Measurements from ENCODE around the gene GNG13. TPM values are rescaled to one million over a fixed set of nuclear protein-coding genes. Genes with fewer than 3 reads are reported as not detected.

Gene GNG13
- polyA plus RNA-seq, 2 of the 4 experiments (the other 2 are of a cell fraction), result 0.09 TPM; not detected in 1

- no peak for ATAC-seq
- Histone ChIP-seq H3K4me3 (no peak overlapping the region), H3K27ac (no peak overlapping the region), H3K9me3 (no peaks in the 10 kb centered on the region), H3K4me1 (peaks cover 32% of the 10 kb centered on the region), H3K4me2 (no peak overlapping the region)
- 92% methylated on average over 19 of the region's 19 CpGs for WGBS (ENCODE audit: missing lambda C conversion rate)
- TF ChIP-seq TP53 (CRISPR knock-in tag; IDR thresholded peaks at IDR 0.05) (no peak), SMC3 (IDR thresholded peaks at IDR 0.05) (no peak), ZNF302 (CRISPR knock-in tag; IDR thresholded peaks at IDR 0.05) (no peak), CHD2 (IDR thresholded peaks at IDR 0.05; ENCODE audit: low read length, partially characterized antibody) (no peak), E2F6 (IDR thresholded peaks at IDR 0.05; ENCODE audit: borderline replicate concordance, low read depth) (no peak), ZFP36 (IDR thresholded peaks at IDR 0.05; ENCODE audit: borderline replicate concordance, partially characterized antibody) (no peak), ESRRA (IDR thresholded peaks at IDR 0.05; ENCODE audit: borderline replicate concordance, low read length) (no peak), KDM5A (IDR thresholded peaks at IDR 0.05) (no peak), JUNB (IDR thresholded peaks at IDR 0.05) (no peak), CBX2 (IDR thresholded peaks at IDR 0.05; ENCODE audit: borderline replicate concordance, low read depth) (no peak), BHLHE40 (IDR thresholded peaks at IDR 0.05; ENCODE audit: low read depth, low read length) (no peak), RFX5 (IDR thresholded peaks at IDR 0.05) (no peak), RCOR1 (IDR thresholded peaks at IDR 0.05; ENCODE audit: low read depth, low read length) (no peak), NPAS2 (CRISPR knock-in tag; IDR thresholded peaks at IDR 0.05; ENCODE audit: borderline replicate concordance) (no peak), ZC3H11A (IDR thresholded peaks at IDR 0.05) (no peak), CTCF (IDR thresholded peaks at IDR 0.05) (no peak), HDAC2 (IDR thresholded peaks at IDR 0.05) (no peak), NFE2L2 (conservative IDR thresholded peaks at IDR 0.05; ENCODE audit: low read length) (no peak), EP300 (IDR thresholded peaks at IDR 0.05) (no peak)
- TF ChIP-seq, protein P1, sequence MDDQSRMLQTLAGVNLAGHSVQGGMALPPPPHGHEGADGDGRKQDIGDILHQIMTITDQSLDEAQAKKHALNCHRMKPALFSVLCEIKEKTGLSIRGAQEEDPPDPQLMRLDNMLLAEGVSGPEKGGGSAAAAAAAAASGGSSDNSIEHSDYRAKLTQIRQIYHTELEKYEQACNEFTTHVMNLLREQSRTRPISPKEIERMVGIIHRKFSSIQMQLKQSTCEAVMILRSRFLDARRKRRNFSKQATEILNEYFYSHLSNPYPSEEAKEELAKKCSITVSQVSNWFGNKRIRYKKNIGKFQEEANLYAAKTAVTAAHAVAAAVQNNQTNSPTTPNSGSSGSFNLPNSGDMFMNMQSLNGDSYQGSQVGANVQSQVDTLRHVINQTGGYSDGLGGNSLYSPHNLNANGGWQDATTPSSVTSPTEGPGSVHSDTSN (IDR thresholded peaks at IDR 0.05), result no peak
- ChIA-PET CTCF (interaction anchor here (0.6 to 1.7 kb wide), 4 partner anchors 10 to 80 kb away, joined by 3 to 7 read pairs (median 4); partner anchors contain the start of genes CHTF18 and RPUSD1), POLR2A (no interaction called here)
- DNase-seq (ENCODE audit: low read depth in 1 of 2, low spot score in 1 of 2), result no peak
- FAIRE-seq, result no peak
Measured at GRCh38 chr16:798666-799065, 1.9 kb downstream of the GNG13 start.

GRCh38 chr16:797686-798085 is 2.8 kb downstream of the GNG13 start:
- CTCF ChIA-PET, result interaction anchor here (3.4 kb wide), 1 partner anchor 12 kb away, joined by 27 read pairs; no protein-coding TSS in a partner anchor

More at GRCh38 chr16:797686-798085, 2.8 kb downstream of the GNG13 start:
- Histone ChIP-seq H3K4me2 (no peak overlapping the region), H3K4me1 (peaks cover 32% of the 10 kb centered on the region), H3K4me3 (no peak overlapping the region), H3K27ac (no peak overlapping the region), H3K9me3 (no peaks in the 10 kb centered on the region)
- POLR2A ChIA-PET, result no interaction called here
- WGBS (ENCODE audit: missing lambda C conversion rate), result 98% methylated on average over 10 of the region's 22 CpGs
- ATAC-seq, result no peak
- TF ChIP-seq FOSB (CRISPR knock-in tag; IDR thresholded peaks at IDR 0.05) (no peak), RARB (CRISPR knock-in tag; IDR thresholded peaks at IDR 0.05) (no peak), RCOR1 (IDR thresholded peaks at IDR 0.05; ENCODE audit: low read depth, low read length) (no peak), SMC3 (IDR thresholded peaks at IDR 0.05) (no peak), CBX8 (IDR thresholded peaks at IDR 0.05) (no peak), FOSL2 (IDR thresholded peaks at IDR 0.05) (no peak), FOSL2 (CRISPR knock-in tag; IDR thresholded peaks at IDR 0.05) (no peak), FOXS1 (CRISPR knock-in tag; IDR thresholded peaks at IDR 0.05) (no peak), CHD2 (IDR thresholded peaks at IDR 0.05; ENCODE audit: low read length, partially characterized antibody) (no peak), HDAC2 (IDR thresholded peaks at IDR 0.05) (no peak), MAFK (IDR thresholded peaks at IDR 0.05; ENCODE audit: partially characterized antibody) (no peak), TP53 (CRISPR knock-in tag; IDR thresholded peaks at IDR 0.05) (no peak), SREBF2 (IDR thresholded peaks at IDR 0.05) (no peak), ATOH8 (CRISPR knock-in tag; IDR thresholded peaks at IDR 0.05; ENCODE audit: low read depth) (no peak), CBX2 (IDR thresholded peaks at IDR 0.05; ENCODE audit: borderline replicate concordance, low read depth) (no peak)
- TF ChIP-seq, protein P2, sequence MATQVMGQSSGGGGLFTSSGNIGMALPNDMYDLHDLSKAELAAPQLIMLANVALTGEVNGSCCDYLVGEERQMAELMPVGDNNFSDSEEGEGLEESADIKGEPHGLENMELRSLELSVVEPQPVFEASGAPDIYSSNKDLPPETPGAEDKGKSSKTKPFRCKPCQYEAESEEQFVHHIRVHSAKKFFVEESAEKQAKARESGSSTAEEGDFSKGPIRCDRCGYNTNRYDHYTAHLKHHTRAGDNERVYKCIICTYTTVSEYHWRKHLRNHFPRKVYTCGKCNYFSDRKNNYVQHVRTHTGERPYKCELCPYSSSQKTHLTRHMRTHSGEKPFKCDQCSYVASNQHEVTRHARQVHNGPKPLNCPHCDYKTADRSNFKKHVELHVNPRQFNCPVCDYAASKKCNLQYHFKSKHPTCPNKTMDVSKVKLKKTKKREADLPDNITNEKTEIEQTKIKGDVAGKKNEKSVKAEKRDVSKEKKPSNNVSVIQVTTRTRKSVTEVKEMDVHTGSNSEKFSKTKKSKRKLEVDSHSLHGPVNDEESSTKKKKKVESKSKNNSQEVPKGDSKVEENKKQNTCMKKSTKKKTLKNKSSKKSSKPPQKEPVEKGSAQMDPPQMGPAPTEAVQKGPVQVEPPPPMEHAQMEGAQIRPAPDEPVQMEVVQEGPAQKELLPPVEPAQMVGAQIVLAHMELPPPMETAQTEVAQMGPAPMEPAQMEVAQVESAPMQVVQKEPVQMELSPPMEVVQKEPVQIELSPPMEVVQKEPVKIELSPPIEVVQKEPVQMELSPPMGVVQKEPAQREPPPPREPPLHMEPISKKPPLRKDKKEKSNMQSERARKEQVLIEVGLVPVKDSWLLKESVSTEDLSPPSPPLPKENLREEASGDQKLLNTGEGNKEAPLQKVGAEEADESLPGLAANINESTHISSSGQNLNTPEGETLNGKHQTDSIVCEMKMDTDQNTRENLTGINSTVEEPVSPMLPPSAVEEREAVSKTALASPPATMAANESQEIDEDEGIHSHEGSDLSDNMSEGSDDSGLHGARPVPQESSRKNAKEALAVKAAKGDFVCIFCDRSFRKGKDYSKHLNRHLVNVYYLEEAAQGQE (IDR thresholded peaks at IDR 0.05), result no peak
- TF ChIP-seq, protein P3, sequence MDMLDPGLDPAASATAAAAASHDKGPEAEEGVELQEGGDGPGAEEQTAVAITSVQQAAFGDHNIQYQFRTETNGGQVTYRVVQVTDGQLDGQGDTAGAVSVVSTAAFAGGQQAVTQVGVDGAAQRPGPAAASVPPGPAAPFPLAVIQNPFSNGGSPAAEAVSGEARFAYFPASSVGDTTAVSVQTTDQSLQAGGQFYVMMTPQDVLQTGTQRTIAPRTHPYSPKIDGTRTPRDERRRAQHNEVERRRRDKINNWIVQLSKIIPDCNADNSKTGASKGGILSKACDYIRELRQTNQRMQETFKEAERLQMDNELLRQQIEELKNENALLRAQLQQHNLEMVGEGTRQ (IDR thresholded peaks at IDR 0.05), result no peak
- FAIRE-seq, result no peak
- DNase-seq (ENCODE audit: low read depth in 1 of 2, low spot score in 1 of 2), result no peak
